ENCODE results near the gene LRCH3.

DNA sequence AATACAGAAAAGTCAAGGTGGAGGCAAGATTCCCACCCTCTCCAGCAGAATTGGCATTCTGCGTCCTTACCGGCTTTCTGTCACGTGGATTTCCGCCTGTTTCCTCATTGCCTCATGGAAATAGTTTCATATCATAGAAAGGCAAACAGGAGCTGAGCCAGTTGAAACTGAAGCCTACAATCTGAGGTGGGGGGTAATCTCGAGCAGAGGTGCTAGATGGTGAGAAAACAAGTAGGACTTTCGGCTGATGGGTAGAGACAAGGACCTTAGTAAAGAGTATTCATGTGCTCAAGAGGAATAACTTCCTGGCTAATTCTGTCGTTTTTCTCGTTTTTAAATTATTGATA is 39.9 kb downstream of the LRCH3 start:
- TF ChIP-seq, protein P1, sequence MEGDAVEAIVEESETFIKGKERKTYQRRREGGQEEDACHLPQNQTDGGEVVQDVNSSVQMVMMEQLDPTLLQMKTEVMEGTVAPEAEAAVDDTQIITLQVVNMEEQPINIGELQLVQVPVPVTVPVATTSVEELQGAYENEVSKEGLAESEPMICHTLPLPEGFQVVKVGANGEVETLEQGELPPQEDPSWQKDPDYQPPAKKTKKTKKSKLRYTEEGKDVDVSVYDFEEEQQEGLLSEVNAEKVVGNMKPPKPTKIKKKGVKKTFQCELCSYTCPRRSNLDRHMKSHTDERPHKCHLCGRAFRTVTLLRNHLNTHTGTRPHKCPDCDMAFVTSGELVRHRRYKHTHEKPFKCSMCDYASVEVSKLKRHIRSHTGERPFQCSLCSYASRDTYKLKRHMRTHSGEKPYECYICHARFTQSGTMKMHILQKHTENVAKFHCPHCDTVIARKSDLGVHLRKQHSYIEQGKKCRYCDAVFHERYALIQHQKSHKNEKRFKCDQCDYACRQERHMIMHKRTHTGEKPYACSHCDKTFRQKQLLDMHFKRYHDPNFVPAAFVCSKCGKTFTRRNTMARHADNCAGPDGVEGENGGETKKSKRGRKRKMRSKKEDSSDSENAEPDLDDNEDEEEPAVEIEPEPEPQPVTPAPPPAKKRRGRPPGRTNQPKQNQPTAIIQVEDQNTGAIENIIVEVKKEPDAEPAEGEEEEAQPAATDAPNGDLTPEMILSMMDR (conservative IDR thresholded peaks at IDR 0.05; ENCODE audit: low read depth, low read length), result no peak
- TF ChIP-seq EZH2 (IDR thresholded peaks at IDR 0.05; ENCODE audit: borderline replicate concordance, low read depth, low read length, poor library complexity, severe bottlenecking), result no peak

Measured in A673 (cell line).